Erythroblast (primary cell): Measurements from ENCODE around the gene PICALM.

Experiments
- GATA1 ChIP-seq: IDR thresholded peaks from 2 replicates; pipeline ENCODE4 v1.6.1; 2011; ENCODE audit warnings: low read depth, mild to moderate bottlenecking, control low read depth, low read length, moderate library complexity
- POLR2A ChIP-seq: IDR thresholded peaks from 2 replicates; pipeline ENCODE4 v1.6.1; 2011; ENCODE audit warnings: mild to moderate bottlenecking, low read length

GRCh38 chr11:86068138-86068871 lies 579 bp downstream of the PICALM start:
- TF ChIP-seq POLR2A (no peak), GATA1 (no peak)
